Neural cell (in vitro differentiated cells): ENCODE measurements around the gene POMT2. TPM values are rescaled to one million over a fixed set of nuclear protein-coding genes. Genes with fewer than 3 reads are reported as not detected.

Experiments
- H2AFZ ChIP-seq: fragments of 200-600, 300-800 bp; sonication (generic), shearing (Covaris generic); 2 replicates; pipeline ENCODE4 v1.6.0; 2014; ENCODE audit warnings: low read depth, mild to moderate bottlenecking, antibody characterized with exemption, low read length, moderate library complexity
- H3F3A ChIP-seq: fragments of 200-600 bp; shearing (Covaris generic); 2 replicates; pipeline ENCODE4 v1.6.1; 2016; ENCODE audit warnings: mild to moderate bottlenecking, moderate library complexity, mixed read lengths, antibody characterized with exemption, low read length; ENCODE audit not compliant: insufficient read depth, poor library complexity, severe bottlenecking
- H3K27ac ChIP-seq: fragments of 200-600, 300-800 bp; sonication (generic), shearing (Covaris generic); 2 replicates; pipeline ENCODE4 v1.5.1; 2014; ENCODE audit warnings: mild to moderate bottlenecking, low read length, moderate library complexity
- H3K27me3 ChIP-seq: fragments of 300-800, 200-600 bp; sonication (generic), shearing (Covaris generic); 2 replicates; pipeline ENCODE4 v1.6.0; 2014; ENCODE audit warnings: mild to moderate bottlenecking, low read depth, low read length, moderate library complexity; ENCODE audit not compliant: insufficient read depth
- H3K36me3 ChIP-seq: fragments of 300-800, 200-600 bp; sonication (generic), shearing (Covaris generic); 2 replicates; pipeline ENCODE4 v1.5.1; 2014; ENCODE audit warnings: mild to moderate bottlenecking, antibody characterized with exemption, low read length, moderate library complexity; ENCODE audit not compliant: insufficient read depth
- H3K4me2 ChIP-seq: fragments of 300-800, 200-600 bp; sonication (generic), shearing (Covaris generic); 2 replicates; pipeline ENCODE4 v1.6.0; 2014; ENCODE audit warnings: mild to moderate bottlenecking, low read length
- H3K4me3 ChIP-seq: fragments of 300-800, 200-600 bp; sonication (generic), shearing (Covaris generic); 2 replicates; pipeline ENCODE4 v1.5.1; 2014; ENCODE audit warnings: mild to moderate bottlenecking, low read length, moderate library complexity
- H3K79me2 ChIP-seq: fragments of 200-600 bp; shearing (Covaris generic); replicated peaks from 2 replicates; pipeline ENCODE4 v1.6.0; 2014; ENCODE audit warnings: mild to moderate bottlenecking, low read length, moderate library complexity; ENCODE audit not compliant: insufficient read depth
- H3K9ac ChIP-seq: fragments of 300-800, 200-600 bp; sonication (generic), shearing (Covaris generic); 2 replicates; pipeline ENCODE4 v1.6.1; 2016; ENCODE audit warnings: mild to moderate bottlenecking, low read length, mixed read lengths
- H3K9me2 ChIP-seq: fragments of 200-600 bp; shearing (Covaris generic); 2 replicates; pipeline ENCODE4 v1.6.1; 2016; ENCODE audit warnings: mild to moderate bottlenecking, low read length, mixed read lengths; ENCODE audit not compliant: insufficient read depth
- H3K9me3 ChIP-seq: fragments of 200-600, 300-800 bp; sonication (generic), shearing (Covaris generic); 2 replicates; pipeline ENCODE4 v1.6.1; 2016; ENCODE audit warnings: mild to moderate bottlenecking, mixed run types, low read length, moderate library complexity, mixed read lengths
- H4K20me1 ChIP-seq: fragments of 200-600 bp; shearing (Covaris generic); 2 replicates; pipeline ENCODE4 v1.6.1; 2016; ENCODE audit warnings: mild to moderate bottlenecking, mixed run types; ENCODE audit not compliant: insufficient read depth
- EP300 ChIP-seq: fragments of 450-650 bp; conservative IDR thresholded peaks from 2 replicates; pipeline ENCODE4 v1.6.1; 2014; ENCODE audit warnings: antibody characterized with exemption, mild to moderate bottlenecking, moderate library complexity; ENCODE audit not compliant: poor library complexity, severe bottlenecking
- EZH2 ChIP-seq: fragments of 200-600, 300-800 bp; shearing (Covaris generic), sonication (generic); IDR thresholded peaks from 2 replicates; pipeline ENCODE4 v1.6.1; 2014; ENCODE audit warnings: antibody characterized with exemption, low read length, borderline replicate concordance, mild to moderate bottlenecking; ENCODE audit not compliant: insufficient read depth, poor library complexity, severe bottlenecking
- MXI1 ChIP-seq: fragments of 450-650 bp; conservative IDR thresholded peaks from 2 replicates; pipeline ENCODE4 v1.6.1; 2014; ENCODE audit warnings: antibody characterized with exemption, mild to moderate bottlenecking; ENCODE audit not compliant: poor library complexity, severe bottlenecking
- POLR2AphosphoS5 ChIP-seq: IDR thresholded peaks from 2 replicates; pipeline ENCODE4 v1.6.1; 2012
- RAD21 ChIP-seq: fragments of 450-650 bp; conservative IDR thresholded peaks from 2 replicates; pipeline ENCODE4 v1.6.1; 2014; ENCODE audit warnings: antibody characterized with exemption, mild to moderate bottlenecking, moderate library complexity
- SMC3 ChIP-seq: fragments of 450-650 bp; conservative IDR thresholded peaks from 2 replicates; pipeline ENCODE4 v1.6.1; 2014; ENCODE audit warnings: antibody characterized with exemption, mild to moderate bottlenecking, moderate library complexity; ENCODE audit not compliant: poor library complexity
- TAF1 ChIP-seq: IDR thresholded peaks from 2 replicates; pipeline ENCODE4 v1.6.1; 2012; ENCODE audit warnings: low read depth
- polyA plus RNA-seq: library from polyadenylated mRNA; depleted of rRNA; stranded (reverse); fragments of >200 nt; gene quantifications from 2 replicates; pipeline ENCODE4 v1.2.3, GENCODE V29; 2014
- TF ChIP-seq, protein P1 (sequence below): fragments of 450-650 bp; IDR thresholded peaks from 2 replicates; pipeline ENCODE4 v1.5.1; 2014; ENCODE audit warnings: antibody characterized with exemption, mild to moderate bottlenecking, moderate library complexity; ENCODE audit not compliant: poor library complexity, severe bottlenecking
- TF ChIP-seq, protein P2 (sequence below): IDR thresholded peaks from 2 replicates; pipeline ENCODE4 v1.6.1; 2012; ENCODE audit warnings: borderline replicate concordance

Gene POMT2
- polyA plus RNA-seq, 1 donor from 2014 or later, result 9.6 TPM

DNA sequence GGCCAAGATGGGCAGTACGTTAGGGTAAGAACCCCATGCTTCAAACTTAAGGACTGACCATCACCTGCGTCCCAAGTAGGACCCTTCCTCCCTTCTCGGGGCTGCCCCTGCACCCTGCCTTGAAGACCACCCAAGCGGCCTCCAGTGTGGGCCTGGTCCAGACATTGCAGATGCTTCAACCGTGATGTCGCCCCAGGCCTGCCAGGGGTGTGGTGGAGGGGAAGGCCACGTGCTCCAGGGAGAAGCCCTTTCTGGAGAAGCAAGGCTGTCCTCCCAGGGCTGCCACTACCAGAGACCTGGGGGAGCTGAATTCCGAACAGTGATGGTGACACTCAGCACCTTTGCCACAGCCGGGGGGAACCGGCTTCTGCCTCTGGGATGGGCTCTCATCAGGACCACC lies 63.0 kb downstream of the POMT2 start:
- Histone ChIP-seq H3F3A (no peaks in the 10 kb centered on the region), H3K27ac (no peak overlapping the region), H3K9me2 (no peaks in the 10 kb centered on the region), H3K9me3 (no peaks in the 10 kb centered on the region), H3K79me2 (no peaks in the 10 kb centered on the region), H3K36me3 (no peaks in the 10 kb centered on the region), H4K20me1 (no peaks in the 10 kb centered on the region), H3K9ac (no peak overlapping the region), H3K4me3 (no peak overlapping the region), H3K27me3 (no peaks in the 10 kb centered on the region), H2AFZ (no peak overlapping the region), H3K4me2 (no peak overlapping the region)
- TF ChIP-seq, protein P1, sequence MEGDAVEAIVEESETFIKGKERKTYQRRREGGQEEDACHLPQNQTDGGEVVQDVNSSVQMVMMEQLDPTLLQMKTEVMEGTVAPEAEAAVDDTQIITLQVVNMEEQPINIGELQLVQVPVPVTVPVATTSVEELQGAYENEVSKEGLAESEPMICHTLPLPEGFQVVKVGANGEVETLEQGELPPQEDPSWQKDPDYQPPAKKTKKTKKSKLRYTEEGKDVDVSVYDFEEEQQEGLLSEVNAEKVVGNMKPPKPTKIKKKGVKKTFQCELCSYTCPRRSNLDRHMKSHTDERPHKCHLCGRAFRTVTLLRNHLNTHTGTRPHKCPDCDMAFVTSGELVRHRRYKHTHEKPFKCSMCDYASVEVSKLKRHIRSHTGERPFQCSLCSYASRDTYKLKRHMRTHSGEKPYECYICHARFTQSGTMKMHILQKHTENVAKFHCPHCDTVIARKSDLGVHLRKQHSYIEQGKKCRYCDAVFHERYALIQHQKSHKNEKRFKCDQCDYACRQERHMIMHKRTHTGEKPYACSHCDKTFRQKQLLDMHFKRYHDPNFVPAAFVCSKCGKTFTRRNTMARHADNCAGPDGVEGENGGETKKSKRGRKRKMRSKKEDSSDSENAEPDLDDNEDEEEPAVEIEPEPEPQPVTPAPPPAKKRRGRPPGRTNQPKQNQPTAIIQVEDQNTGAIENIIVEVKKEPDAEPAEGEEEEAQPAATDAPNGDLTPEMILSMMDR, result no peak
- TF ChIP-seq SMC3, result no peak
- no peak for TF ChIP-seq TAF1
- TF ChIP-seq MXI1, result no peak
- TF ChIP-seq EZH2, result no peak
- no peak for TF ChIP-seq EP300

DNA sequence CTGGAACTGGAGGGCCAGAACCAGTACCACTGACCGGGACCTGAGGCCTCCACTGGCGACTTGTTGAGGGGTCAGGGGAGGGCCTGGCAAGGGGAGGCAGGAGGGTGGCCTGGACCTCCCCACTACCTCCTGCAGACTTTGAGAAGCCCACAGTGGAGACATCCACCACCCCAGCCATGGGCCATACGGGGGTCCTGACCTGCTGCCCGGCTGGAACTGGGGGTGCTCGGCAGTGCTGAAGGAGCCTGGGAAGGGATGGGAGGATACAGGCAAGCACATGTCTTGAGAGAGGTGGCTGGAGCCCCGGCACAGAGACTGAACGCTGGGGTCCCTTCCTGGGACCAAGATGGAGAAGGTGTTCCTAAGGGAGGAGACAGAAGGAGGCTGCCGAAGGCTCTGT lies 64.0 kb downstream of the POMT2 start:
- Histone ChIP-seq H3K27ac (no peak overlapping the region), H3K9me2 (no peaks in the 10 kb centered on the region), H3K4me2 (no peak overlapping the region), H3K4me3 (no peak overlapping the region), H3K9me3 (no peaks in the 10 kb centered on the region), H3K36me3 (no peaks in the 10 kb centered on the region), H3K27me3 (no peaks in the 10 kb centered on the region), H3K79me2 (no peaks in the 10 kb centered on the region), H3F3A (no peaks in the 10 kb centered on the region), H3K9ac (no peak overlapping the region), H4K20me1 (no peaks in the 10 kb centered on the region), H2AFZ (no peak overlapping the region)
- TF ChIP-seq POLR2AphosphoS5 (no peak), SMC3 (no peak), EZH2 (no peak), RAD21 (no peak), TAF1 (no peak), MXI1 (no peak), EP300 (no peak)
- TF ChIP-seq, protein P1, result no peak
- TF ChIP-seq, protein P2, sequence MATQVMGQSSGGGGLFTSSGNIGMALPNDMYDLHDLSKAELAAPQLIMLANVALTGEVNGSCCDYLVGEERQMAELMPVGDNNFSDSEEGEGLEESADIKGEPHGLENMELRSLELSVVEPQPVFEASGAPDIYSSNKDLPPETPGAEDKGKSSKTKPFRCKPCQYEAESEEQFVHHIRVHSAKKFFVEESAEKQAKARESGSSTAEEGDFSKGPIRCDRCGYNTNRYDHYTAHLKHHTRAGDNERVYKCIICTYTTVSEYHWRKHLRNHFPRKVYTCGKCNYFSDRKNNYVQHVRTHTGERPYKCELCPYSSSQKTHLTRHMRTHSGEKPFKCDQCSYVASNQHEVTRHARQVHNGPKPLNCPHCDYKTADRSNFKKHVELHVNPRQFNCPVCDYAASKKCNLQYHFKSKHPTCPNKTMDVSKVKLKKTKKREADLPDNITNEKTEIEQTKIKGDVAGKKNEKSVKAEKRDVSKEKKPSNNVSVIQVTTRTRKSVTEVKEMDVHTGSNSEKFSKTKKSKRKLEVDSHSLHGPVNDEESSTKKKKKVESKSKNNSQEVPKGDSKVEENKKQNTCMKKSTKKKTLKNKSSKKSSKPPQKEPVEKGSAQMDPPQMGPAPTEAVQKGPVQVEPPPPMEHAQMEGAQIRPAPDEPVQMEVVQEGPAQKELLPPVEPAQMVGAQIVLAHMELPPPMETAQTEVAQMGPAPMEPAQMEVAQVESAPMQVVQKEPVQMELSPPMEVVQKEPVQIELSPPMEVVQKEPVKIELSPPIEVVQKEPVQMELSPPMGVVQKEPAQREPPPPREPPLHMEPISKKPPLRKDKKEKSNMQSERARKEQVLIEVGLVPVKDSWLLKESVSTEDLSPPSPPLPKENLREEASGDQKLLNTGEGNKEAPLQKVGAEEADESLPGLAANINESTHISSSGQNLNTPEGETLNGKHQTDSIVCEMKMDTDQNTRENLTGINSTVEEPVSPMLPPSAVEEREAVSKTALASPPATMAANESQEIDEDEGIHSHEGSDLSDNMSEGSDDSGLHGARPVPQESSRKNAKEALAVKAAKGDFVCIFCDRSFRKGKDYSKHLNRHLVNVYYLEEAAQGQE, result no peak
